GM12873 (cell line): ENCODE data around the gene RANBP1.

Source experiments
- TF ChIP-seq, protein P1 (sequence below): IDR thresholded peaks from 2 replicates; pipeline ENCODE4 v1.5.1; 2012; ENCODE audit warnings: low read depth, mild to moderate bottlenecking, moderate library complexity, low read length, control low read depth; ENCODE audit not compliant: insufficient read depth; ENCODE audit errors: missing control alignments

RANBP1 gene

DNA sequence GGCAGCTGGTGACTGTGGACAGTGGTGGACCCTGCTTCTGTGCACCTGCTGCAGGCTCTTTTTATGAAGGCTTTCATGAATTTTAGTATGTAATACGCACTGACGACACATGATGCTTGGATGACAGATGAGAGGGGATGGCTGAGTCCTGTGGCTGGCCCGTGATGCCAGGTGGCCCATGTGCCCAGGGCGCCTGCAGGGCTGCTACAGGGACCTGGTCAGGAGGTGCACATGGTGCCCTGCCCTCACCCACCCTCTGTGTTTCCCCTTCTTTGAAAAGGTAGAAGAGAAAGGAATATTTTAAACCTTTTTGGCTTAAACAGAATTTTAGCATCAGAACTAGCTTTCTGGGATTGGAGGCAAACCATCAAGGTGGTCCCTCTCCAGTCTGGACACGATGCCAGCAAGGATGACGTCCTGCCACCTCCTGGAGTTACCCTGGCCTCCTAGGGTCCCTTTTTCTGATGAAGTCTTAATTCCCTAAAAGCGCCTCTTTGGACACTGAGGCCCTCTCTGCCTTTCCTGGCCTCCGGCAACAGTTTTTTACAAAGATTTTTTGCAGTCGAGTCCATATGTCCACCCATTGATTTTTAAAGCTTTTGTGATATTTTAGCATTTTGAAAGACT lies 5.4 kb upstream of the RANBP1 start:
- TF ChIP-seq, protein P1, sequence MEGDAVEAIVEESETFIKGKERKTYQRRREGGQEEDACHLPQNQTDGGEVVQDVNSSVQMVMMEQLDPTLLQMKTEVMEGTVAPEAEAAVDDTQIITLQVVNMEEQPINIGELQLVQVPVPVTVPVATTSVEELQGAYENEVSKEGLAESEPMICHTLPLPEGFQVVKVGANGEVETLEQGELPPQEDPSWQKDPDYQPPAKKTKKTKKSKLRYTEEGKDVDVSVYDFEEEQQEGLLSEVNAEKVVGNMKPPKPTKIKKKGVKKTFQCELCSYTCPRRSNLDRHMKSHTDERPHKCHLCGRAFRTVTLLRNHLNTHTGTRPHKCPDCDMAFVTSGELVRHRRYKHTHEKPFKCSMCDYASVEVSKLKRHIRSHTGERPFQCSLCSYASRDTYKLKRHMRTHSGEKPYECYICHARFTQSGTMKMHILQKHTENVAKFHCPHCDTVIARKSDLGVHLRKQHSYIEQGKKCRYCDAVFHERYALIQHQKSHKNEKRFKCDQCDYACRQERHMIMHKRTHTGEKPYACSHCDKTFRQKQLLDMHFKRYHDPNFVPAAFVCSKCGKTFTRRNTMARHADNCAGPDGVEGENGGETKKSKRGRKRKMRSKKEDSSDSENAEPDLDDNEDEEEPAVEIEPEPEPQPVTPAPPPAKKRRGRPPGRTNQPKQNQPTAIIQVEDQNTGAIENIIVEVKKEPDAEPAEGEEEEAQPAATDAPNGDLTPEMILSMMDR = no peak

DNA sequence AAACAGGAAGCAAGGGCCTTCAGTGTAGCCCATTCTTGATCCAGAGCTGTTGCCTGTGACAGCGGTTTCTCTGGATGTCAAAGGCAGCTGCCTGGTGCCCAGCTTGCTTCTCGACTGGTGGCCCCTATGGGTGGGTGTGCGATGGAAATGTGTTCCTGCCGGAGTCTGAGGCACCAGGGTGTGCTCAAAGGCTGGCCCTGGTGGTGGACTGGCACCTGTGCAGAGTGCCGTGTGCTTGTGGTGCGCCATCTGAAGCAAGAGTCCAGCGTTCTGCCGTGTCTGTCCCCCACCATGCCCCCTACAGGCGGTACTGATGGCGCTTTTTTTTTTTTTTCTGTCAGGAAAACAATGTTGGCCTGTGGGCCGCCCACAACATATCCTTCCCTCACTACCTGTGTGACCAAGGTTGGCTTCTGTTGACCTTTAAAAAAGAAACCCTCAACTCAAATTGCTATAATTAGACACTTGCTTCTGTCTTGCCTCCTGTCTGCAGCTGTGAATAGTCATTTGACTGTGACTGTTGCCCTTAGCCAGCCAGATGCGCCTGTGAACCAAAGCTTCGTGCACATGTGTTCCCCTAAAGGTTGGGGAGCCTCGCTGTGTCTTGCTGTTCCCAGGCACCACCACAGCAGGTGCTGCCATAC lies 4.7 kb upstream of the RANBP1 start:
- TF ChIP-seq, protein P1 = peak; percentile 56

DNA sequence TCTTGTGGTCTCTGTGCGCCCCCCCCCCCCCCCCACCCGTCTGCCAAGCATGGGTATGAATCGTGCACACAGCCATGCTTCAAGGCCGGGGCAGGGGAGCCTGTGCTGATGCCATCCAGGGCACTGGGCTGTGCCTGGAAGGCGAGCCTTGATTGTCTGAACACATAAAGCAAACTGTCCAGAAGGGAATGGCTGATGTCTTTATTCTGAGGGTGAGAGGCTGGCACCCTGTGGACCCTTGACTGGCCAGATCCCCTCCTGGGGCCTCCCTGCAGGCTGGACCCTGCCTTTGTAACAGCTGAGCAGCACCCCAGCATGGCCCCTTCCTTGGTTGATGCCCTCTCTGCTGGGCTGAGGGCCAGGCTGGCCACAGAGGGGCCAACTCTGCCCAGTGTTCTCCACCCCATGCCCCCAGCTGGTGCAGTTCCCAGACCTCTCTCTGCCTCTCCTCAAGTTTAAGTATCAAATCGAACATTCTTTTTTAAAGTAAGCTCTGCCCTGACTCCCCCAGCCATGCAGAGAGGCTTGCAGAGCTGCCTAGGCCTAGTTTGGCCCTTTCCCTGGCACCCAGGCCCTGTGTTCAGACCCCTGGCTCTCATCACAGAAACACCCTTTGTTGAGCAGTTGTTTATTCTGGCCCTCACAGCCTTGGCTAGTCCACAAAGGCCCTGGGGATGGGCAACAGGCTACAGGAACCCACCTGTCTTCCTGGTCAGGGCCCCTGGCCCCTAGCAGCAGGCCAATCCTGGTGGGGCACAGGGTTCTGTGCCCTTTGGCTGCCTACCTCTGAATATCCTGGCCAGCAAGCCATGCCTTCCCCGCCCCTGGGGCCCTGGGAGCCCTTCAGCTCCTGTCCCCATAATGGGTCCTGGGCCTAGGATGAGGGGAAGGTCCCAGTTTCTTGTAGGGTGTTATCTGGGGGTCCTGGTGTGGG lies 3.9 kb upstream of the RANBP1 start:
- TF ChIP-seq, protein P1 = no peak

DNA sequence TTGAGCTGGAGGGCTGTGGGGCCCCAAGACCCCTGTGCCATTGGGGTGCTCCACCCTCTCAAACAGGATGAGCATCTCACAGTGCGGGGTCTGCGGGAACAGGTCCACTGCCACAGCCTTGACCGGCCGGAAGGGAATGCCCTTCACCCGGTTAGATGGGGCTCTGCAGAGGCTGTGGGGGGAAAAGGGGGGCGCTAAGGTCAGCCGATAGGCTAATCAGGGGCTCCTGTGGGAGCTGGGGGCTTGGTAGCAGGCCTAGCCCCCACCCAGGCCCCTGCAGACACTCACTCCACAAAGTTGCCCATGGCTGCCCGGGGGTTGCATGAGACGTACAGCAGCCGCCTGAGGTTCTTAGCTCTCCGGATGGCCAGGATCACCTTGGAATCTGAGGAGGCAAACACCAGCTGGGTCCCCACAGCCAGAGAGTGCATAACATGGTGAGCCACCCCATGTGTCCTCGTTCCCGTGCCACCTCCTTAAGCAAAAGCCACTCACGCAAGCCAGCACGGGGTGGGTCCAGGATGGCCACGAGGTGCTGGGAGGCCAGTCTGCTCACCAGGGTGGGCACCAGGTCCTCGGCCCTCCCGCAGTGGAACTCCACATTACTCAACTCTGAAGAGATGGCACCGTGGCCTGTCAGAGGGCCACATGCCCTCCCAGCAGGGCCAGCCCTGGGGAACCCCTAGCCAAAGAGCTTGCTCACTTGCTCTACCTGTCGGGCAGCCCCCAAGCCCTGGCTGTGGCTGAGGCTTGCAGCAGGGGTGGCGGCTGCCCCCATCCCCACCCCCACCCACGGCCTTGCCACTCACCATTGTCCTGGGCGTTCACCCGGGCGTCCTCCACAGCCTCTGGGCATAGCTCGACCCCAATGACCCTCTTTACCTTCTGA lies 3.0 kb upstream of the RANBP1 start:
- TF ChIP-seq, protein P1 = no peak

DNA sequence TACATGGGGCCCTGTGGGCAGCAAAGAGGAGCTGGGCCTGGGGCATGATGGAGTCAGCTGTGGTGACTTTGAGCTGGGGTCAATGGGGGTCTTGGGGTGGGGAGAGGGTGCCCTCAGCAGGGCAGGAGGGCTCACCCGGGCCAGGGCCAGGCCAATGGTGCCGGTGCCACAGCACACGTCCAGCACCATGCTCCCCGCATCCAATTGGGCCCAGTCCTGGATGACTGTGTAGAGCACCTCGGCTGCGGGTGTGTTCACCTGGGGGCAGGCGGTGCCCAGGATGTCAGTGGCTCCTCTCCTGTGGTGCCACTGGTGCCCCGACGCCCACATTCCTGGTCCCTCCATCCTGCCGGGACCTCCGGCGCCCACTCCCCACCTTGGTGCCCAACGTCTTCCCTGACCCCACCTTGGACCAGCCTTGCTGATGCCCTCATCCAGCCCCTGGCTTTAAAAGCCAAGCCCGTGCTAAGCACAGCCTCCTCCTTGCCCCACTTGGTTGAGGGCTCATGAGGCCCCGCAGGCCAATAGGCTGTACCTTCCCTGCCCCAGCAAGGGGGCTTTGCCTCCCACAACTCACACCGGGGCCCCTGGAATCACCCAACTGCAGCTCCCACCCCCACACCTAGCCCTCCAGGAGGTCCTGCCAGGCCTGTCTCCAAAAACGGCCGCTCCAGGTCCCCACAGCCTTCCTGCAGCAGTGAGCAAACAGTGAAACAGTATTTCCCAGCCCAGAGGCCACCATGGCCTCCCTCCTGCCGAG lies 2.2 kb upstream of the RANBP1 start:
- TF ChIP-seq, protein P1 = no peak

DNA sequence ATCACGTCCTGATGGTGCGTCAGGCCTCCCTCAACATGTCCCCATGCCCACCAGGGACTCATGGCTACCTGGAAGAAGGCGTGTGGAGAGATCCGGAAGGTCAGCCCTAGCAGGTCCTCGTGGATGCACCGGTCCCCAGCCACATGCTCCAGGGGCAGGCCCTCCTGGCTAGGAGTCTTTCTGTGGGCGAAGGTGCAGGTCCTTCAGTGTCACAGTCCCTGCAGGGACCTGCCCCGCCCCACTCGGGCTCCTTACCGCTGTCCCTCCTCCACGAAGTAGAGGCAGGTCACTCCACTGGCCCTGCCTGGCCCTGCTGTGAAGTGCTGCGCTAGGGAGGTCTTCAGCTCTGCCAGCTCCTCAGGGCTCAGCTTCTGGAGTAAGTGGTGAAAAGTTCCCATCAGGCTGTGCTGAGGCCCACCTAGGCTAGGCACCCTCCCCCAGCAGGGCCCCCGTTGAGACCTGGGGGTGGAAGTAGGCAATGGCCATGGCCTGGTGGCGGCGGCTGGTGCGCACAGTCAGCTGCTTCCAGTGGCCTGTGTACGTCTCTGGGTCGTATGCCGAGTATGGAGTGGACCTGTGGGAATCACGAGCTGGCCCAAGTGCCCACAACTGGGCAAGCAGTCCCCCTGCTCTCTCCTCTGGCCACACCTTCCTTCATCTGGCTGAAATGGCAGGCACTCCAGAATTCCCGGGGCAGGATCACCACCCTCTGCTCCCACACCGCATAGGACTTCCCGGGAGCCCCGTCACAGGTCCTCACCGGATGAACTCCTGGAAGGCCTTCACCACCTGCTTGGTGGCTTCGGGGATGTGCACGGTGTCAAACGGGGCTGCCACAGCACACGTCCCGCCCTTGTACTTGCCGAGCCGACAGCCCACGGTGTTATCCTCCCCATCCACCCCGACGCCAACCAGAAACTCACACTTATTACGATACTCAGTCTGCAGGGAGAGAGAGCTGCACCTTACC lies 1.1 kb upstream of the RANBP1 start:
- TF ChIP-seq, protein P1 = no peak
